NCI-H2196 treated with DMSO at 0.1 percent for 48 hours (cell line): ENCODE measurements around the gene TRPV4.

Source experiments
- DNase-seq: peaks from one replicate; lab custom pipeline; 2025; ENCODE audit not compliant: unreplicated experiment; lab: John Stamatoyannopoulos, UW

The TRPV4 gene

GRCh38 chr12:109781668-109782325, 51.4 kb downstream of the TRPV4 start:
- DNase-seq, result no peak

- no peak for DNase-seq
Measured at GRCh38 chr12:109779382-109779781, 53.8 kb downstream of the TRPV4 start.

GRCh38 chr12:109778684-109779083, 54.5 kb downstream of the TRPV4 start:
- DNase-seq, result no peak

GRCh38 chr12:109777544-109777943, 55.7 kb downstream of the TRPV4 start:
- peak; percentile 50 for DNase-seq

GRCh38 chr12:109776624-109777023, 56.6 kb downstream of the TRPV4 start:
- DNase-seq, result no peak

- peak; percentile 38 for DNase-seq
Measured at GRCh38 chr12:109775172-109775881, 57.9 kb downstream of the TRPV4 start.

GRCh38 chr12:109773384-109774011, 59.7 kb downstream of the TRPV4 start:
- DNase-seq, result no peak

- no peak for DNase-seq
Measured at GRCh38 chr12:109772622-109773321, 60.4 kb downstream of the TRPV4 start.

GRCh38 chr12:109771746-109772621, 61.2 kb downstream of the TRPV4 start:
- no peak for DNase-seq

- DNase-seq, result no peak
Measured at GRCh38 chr12:109770861-109771670, 62.1 kb downstream of the TRPV4 start.

- DNase-seq, result no peak
Measured at GRCh38 chr12:109770104-109770860, 62.9 kb downstream of the TRPV4 start.

GRCh38 chr12:109768901-109769670, 64.1 kb downstream of the TRPV4 start:
- no peak for DNase-seq

- no peak for DNase-seq
Measured at GRCh38 chr12:109767991-109768900, 65.0 kb downstream of the TRPV4 start.

- DNase-seq, result no peak
Measured at GRCh38 chr12:109767456-109767855, 65.7 kb downstream of the TRPV4 start.

- DNase-seq, result no peak
Measured at GRCh38 chr12:109766251-109766778, 66.9 kb downstream of the TRPV4 start.

- DNase-seq, result no peak
Measured at GRCh38 chr12:109765446-109765810, 67.8 kb downstream of the TRPV4 start.

- no peak for DNase-seq
Measured at GRCh38 chr12:109764776-109765445, 68.3 kb downstream of the TRPV4 start.
